Loucy (cell line): ENCODE results near the gene AK6.

Experiments
- CTCF ChIP-seq: fragments of 200-600 bp; sonication (generic); conservative IDR thresholded peaks from 2 replicates; pipeline ENCODE4 v1.5.1; 2014; ENCODE audit warnings: mild to moderate bottlenecking, antibody characterized with exemption, low read length
- EZH2phosphoT487 ChIP-seq: fragments of 200-600 bp; IDR thresholded peaks from 2 replicates; pipeline ENCODE4 v1.6.1; 2018; ENCODE audit warnings: antibody characterized with exemption, mild to moderate bottlenecking, moderate library complexity, borderline replicate concordance

- TF ChIP-seq CTCF = no peak
- TF ChIP-seq EZH2phosphoT487 = no peak
Observed at GRCh38 chr5:69350664-69351063, 18.7 kb downstream of the AK6 start.
